Lung (tissue), 12 donors: ENCODE results near the gene AFAP1L2. TPM values are rescaled to one million over a fixed set of nuclear protein-coding genes. Genes with fewer than 3 reads are reported as not detected.
A peak's percentile ranks its signal among the peaks of the same experiment; 100 is the strongest.

Experiments
- ATAC-seq: fragments of 200-7000 bp; cut with Tn5 transposase; one replicate; pipeline ENCODE4 v1.9.1; 2020; ENCODE audit warnings: moderate number of reproducible peaks; ENCODE audit not compliant: insufficient read depth, low FRiP score
- DNase-seq, 3 donors: peaks; one replicate each; pipeline ENCODE4 v3.0.0-alpha.2; 2013 to 2017
- H3K27ac ChIP-seq, 2 donors: one replicate each; pipeline ENCODE4 v1.5.1; 2013; ENCODE audit warnings: mild to moderate bottlenecking in 2 of 2, moderate library complexity in 2 of 2, control low read depth in 1 of 2, inconsistent platforms in 1 of 2, low read depth in 1 of 2, low read length in 1 of 2
- H3K27me3 ChIP-seq, 3 donors: one replicate each; pipeline ENCODE4 v1.5.1; 2013; ENCODE audit warnings: low read length in 2 of 3; ENCODE audit not compliant: control insufficient read depth in 3 of 3, insufficient read depth in 3 of 3
- H3K36me3 ChIP-seq, 4 donors: one replicate each; pipeline ENCODE4 v1.5.1; 2013; ENCODE audit warnings: low read length in 4 of 4, mild to moderate bottlenecking in 1 of 4, moderate library complexity in 1 of 4; ENCODE audit not compliant: control insufficient read depth in 4 of 4, insufficient read depth in 4 of 4
- H3K4me1 ChIP-seq, 5 donors: one replicate each; pipeline ENCODE4 v1.5.1; 2013; ENCODE audit warnings: low read length in 5 of 5, mild to moderate bottlenecking in 2 of 5, moderate library complexity in 1 of 5; ENCODE audit not compliant: control insufficient read depth in 5 of 5, insufficient read depth in 5 of 5
- H3K4me3 ChIP-seq: one replicate; pipeline ENCODE4 v1.5.1; 2013; ENCODE audit warnings: mild to moderate bottlenecking, control low read depth, moderate library complexity
- H3K9ac ChIP-seq, 2 donors: one replicate each; pipeline ENCODE4 v1.5.1; 2013; ENCODE audit warnings: low read length in 2 of 2, control low read depth in 1 of 2; ENCODE audit not compliant: insufficient read depth in 1 of 2
- H3K9me3 ChIP-seq, 4 donors: one replicate each; pipeline ENCODE4 v1.5.1; 2013; ENCODE audit warnings: low read length in 3 of 4, mild to moderate bottlenecking in 1 of 4, moderate library complexity in 1 of 4; ENCODE audit not compliant: control insufficient read depth in 4 of 4, insufficient read depth in 3 of 4
- WGBS, 2 donors: extraction: QIAGEN DNeasy Blood & Tissue Kit; methylation state at CpG; one replicate each; pipeline ENCODE4 v1.1.7; 2013; 5-methylcytosine and 5-hydroxymethylcytosine counted together
- polyA plus RNA-seq, 2 donors: library from polyadenylated mRNA; stranded (reverse); fragments of 200-250 nt; gene quantifications; one replicate each; pipeline ENCODE4 v1.2.1, GENCODE V29; 2013
- total RNA-seq, 2 donors: library from RNA; depleted of rRNA in 1 of 2; stranded (reverse); fragments of >200 nt in 1 of 2; gene quantifications; one replicate each; pipeline ENCODE4 v1.2.1, GENCODE V29; 2014 to 2021
- TF ChIP-seq, protein P1 (sequence below): IDR thresholded peaks from 2 replicates; pipeline ENCODE4 v1.5.1; 2012; ENCODE audit warnings: mild to moderate bottlenecking; ENCODE audit errors: control extremely low read depth, extremely low read depth
- donor health status: control.
- donor health status: control.
- donor health status: Bipolar disorder and iron deficiency.
- donor health status: healthy.
- donor health status: DM: yes; HTN: yes; CAD: no.

The AFAP1L2 gene
- total and polyA plus RNA-seq, 4 donors, result 2.0 to 21.0 (median 5.8) TPM

DNA sequence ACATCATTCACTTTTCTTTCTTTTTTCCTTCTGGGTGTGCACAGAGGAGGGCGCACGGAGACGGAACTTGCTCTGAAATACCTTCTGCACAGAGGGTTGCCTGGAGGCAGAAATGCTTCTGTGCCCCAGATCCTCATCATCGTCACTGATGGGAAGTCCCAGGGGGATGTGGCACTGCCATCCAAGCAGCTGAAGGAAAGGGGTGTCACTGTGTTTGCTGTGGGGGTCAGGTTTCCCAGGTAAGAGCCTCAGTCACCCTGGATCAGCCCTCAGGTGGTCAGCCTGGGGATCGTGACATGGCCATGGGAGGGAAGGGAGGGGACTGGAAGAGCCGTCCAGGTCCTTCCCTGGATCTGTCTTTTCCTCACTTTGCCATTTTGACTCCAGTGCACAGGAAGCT is 131.6 kb downstream of the AFAP1L2 start:
- no peaks in the 10 kb centered on the region for H3K27me3 ChIP-seq
- TF ChIP-seq, protein P1, sequence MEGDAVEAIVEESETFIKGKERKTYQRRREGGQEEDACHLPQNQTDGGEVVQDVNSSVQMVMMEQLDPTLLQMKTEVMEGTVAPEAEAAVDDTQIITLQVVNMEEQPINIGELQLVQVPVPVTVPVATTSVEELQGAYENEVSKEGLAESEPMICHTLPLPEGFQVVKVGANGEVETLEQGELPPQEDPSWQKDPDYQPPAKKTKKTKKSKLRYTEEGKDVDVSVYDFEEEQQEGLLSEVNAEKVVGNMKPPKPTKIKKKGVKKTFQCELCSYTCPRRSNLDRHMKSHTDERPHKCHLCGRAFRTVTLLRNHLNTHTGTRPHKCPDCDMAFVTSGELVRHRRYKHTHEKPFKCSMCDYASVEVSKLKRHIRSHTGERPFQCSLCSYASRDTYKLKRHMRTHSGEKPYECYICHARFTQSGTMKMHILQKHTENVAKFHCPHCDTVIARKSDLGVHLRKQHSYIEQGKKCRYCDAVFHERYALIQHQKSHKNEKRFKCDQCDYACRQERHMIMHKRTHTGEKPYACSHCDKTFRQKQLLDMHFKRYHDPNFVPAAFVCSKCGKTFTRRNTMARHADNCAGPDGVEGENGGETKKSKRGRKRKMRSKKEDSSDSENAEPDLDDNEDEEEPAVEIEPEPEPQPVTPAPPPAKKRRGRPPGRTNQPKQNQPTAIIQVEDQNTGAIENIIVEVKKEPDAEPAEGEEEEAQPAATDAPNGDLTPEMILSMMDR, result no peak
- ATAC-seq, result no peak
- no peak for DNase-seq
- H3K36me3 ChIP-seq, result peaks cover 0 to 2% (median 0%) of the 10 kb centered on the region in 4 donors
- no peaks in the 10 kb centered on the region for H3K9me3 ChIP-seq
- no peak overlapping the region for H3K4me3 ChIP-seq
- H3K4me1 ChIP-seq, result peaks cover 0 to 4% (median 0%) of the 10 kb centered on the region in 5 donors
- no peak overlapping the region for H3K27ac ChIP-seq
- no peak overlapping the region for H3K9ac ChIP-seq
- 92 to 97% methylated on average over 6 of the region's 6 CpGs for WGBS, 2 donors

DNA sequence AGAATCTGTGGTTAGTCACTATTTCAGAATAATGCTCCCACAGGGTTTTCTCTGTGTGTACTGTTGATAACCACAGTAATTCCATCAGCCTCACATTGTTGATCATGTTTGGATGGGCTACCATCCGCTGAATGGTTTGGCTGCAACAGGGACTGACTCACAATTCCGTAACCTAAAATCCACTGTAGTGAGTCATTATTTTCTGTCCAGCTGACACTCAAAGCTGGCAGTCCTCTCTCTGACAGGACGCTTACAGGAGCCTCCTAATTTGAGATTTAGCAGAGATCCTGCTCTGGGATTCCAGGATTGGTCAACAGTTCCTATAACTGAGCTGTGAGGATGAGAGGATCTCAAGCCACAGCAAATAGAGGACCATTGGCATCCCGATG is 132.5 kb downstream of the AFAP1L2 start:
- H3K9me3 ChIP-seq, result no peaks in the 10 kb centered on the region
- peaks cover 0 to 4% (median 0%) of the 10 kb centered on the region in 5 donors for H3K4me1 ChIP-seq
- H3K36me3 ChIP-seq, result peaks cover 0 to 2% (median 0%) of the 10 kb centered on the region in 4 donors
- DNase-seq (no peak), ATAC-seq (peak; percentile 74)
- peak overlapping the region in 1 of 2 donors; percentile 55 for H3K27ac ChIP-seq
- H3K4me3 ChIP-seq, result no peak overlapping the region
- H3K9ac ChIP-seq, result no peak overlapping the region
- WGBS, 2 donors, result 66 to 71% methylated on average over 4 of the region's 4 CpGs
- H3K27me3 ChIP-seq, result no peaks in the 10 kb centered on the region
- TF ChIP-seq, protein P1, result no peak

DNA sequence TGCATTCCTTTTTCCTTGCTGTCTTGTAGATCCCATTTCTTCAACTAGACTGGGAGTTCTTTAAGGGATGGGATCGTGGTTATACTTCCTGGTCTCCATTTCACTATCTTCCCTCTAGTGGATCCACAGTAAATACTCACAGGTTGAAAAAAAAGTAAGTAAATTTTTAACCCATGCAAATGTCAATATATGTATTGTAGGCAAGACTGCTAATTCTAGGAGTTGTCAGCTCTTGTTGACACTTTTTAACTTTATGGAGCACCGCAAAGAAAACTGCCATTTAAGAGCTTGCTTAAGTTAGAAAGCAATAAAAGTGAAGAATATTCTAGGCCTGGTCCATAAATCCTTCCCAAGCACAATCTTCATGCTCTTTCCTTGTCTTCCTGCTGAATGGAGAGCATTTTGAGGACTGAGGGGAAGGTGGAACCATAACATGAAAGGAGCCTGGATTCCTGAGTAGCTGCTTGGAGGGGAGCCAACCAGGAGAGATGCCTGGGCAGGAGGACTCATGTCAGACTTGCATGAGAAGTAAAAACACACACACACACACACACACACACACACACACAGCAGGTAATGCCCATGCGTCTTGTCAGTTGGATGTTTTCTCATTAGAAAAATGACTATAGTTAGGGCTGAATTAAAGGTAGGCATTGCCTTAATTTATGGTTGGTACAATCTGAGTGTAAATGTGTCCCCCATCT is 133.1 kb downstream of the AFAP1L2 start:
- Histone ChIP-seq H3K9ac (no peak overlapping the region), H3K27ac (peak overlapping the region in 1 of 2 donors; percentile 55), H3K9me3 (no peaks in the 10 kb centered on the region), H3K27me3 (no peaks in the 10 kb centered on the region), H3K4me1 (peaks cover 0 to 10% (median 0%) of the 10 kb centered on the region in 5 donors), H3K36me3 (peaks cover 0 to 2% (median 0%) of the 10 kb centered on the region in 4 donors), H3K4me3 (no peak overlapping the region)
- DNase-seq (peak; percentile 57 to 81 (median 65)), ATAC-seq (no peak)
- WGBS, 2 donors, result 73 to 79% methylated on average over 3 of the region's 3 CpGs
- TF ChIP-seq, protein P1, result no peak

DNA sequence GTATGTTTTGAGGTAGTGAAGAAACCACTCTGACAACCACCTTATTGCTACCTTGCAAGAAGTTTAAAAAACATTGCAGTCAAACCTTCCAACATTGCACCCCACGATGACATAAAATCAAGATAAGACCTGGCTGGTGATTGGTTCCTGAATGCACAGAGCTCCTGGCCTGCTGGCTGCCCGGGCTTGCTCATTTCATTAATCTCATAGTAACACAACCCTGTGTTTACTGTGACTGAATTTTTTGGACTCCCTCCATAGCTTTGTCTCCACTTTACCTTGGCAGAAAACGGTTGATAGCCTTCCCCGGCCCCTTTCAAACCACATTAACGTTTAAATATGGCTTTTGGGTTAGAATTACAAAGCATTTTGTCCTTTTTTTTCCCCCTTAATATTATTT is 137.8 kb downstream of the AFAP1L2 start:
- peaks cover 0 to 16% (median 0%) of the 10 kb centered on the region in 5 donors for H3K4me1 ChIP-seq
- no peak overlapping the region for H3K4me3 ChIP-seq
- no peaks in the 10 kb centered on the region for H3K27me3 ChIP-seq
- ATAC-seq (no peak), DNase-seq (peak in 2 of 3 donors; percentile 51 to 76)
- 37 to 58% methylated on average over 5 of the region's 5 CpGs for WGBS, 2 donors
- TF ChIP-seq, protein P1, result no peak
- no peaks in the 10 kb centered on the region for H3K36me3 ChIP-seq
- H3K9me3 ChIP-seq, result no peaks in the 10 kb centered on the region
- H3K9ac ChIP-seq, result no peak overlapping the region
- H3K27ac ChIP-seq, result peak overlapping the region in 1 of 2 donors; percentile 88
